ENCODE results near the gene TWNK. TPM values are rescaled to one million over a fixed set of nuclear protein-coding genes. Genes with fewer than 3 reads are reported as not detected.

TWNK gene
- total and polyA plus RNA-seq, 2 donors (not counting 3 experiments of a cell fraction or from before 2014, with no cell fraction given) = 5.6 to 10.9 TPM

DNA sequence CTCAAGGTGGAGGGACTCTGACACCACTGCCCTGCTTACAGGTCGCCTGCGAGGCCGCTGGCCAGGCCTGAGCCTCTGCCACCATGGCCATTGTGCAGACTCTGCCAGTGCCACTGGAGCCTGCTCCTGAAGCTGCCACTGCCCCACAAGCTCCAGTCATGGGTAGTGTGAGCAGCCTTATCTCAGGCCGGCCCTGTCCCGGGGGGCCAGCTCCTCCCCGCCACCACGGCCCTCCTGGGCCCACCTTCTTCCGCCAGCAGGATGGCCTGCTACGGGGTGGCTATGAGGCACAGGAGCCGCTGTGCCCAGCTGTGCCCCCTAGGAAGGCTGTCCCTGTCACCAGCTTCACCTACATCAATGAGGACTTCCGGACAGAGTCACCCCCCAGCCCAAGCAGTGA, 15.1 kb downstream of the TWNK start:
- H3K4me2 ChIP-seq (ENCODE audit: insufficient read depth, low read length) = no peak overlapping the region
- H3K9me1 ChIP-seq (replicated peaks; ENCODE audit: control insufficient read depth, extremely low read depth, insufficient read depth, low read length) = no peaks in the 10 kb centered on the region
- no peaks in the 10 kb centered on the region for H3K9me3 ChIP-seq (replicated peaks; ENCODE audit: control insufficient read depth, insufficient read depth, low read length)
- no peak overlapping the region for H2AFZ ChIP-seq (ENCODE audit: low read depth, low read length)
- no peaks in the 10 kb centered on the region for H3K27me3 ChIP-seq (ENCODE audit: control insufficient read depth in 2 of 2, insufficient read depth in 2 of 2, low read length in 2 of 2)
- intact Hi-C loops (cut with micrococcal nuclease) = no loop called here
- peaks cover 34% of the 10 kb centered on the region for H3K79me2 ChIP-seq (ENCODE audit: control insufficient read depth, insufficient read depth, low read length)
- no peak overlapping the region for H3K9ac ChIP-seq (replicated peaks; ENCODE audit: extremely low read depth, insufficient read depth, low read length)
- no peak for TF ChIP-seq GATA2 (IDR thresholded peaks at IDR 0.05; ENCODE audit: insufficient read depth, insufficient read length, low read depth, low read length)
- no peak for TF ChIP-seq FOS (IDR thresholded peaks at IDR 0.05; ENCODE audit: borderline replicate concordance, insufficient read depth, low read length)
- TF ChIP-seq, protein P1, sequence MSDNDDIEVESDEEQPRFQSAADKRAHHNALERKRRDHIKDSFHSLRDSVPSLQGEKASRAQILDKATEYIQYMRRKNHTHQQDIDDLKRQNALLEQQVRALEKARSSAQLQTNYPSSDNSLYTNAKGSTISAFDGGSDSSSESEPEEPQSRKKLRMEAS (IDR thresholded peaks at IDR 0.05; ENCODE audit: insufficient read depth, insufficient read length) = no peak
- TF ChIP-seq POLR2A (IDR thresholded peaks at IDR 0.05; ENCODE audit: low read depth, low read length) = no peak
- no peak for TF ChIP-seq EZH2 (IDR thresholded peaks at IDR 0.05; ENCODE audit: borderline replicate concordance, low read depth, low read length, severe bottlenecking)
- BruUV-seq (replicated peaks) = no TSS peak
- no peak overlapping the region for H3K4me3 ChIP-seq (replicated peaks in 1 of 3; ENCODE audit: insufficient read depth in 1 of 3, low read depth in 1 of 3, low read length in 3 of 3)
- peaks cover 15 to 33% of the 10 kb centered on the region in 2 experiments for H3K36me3 ChIP-seq (ENCODE audit: control insufficient read depth in 2 of 2, extremely low read depth in 1 of 2, insufficient read depth in 2 of 2, low read length in 2 of 2)
- CTCF ChIA-PET = interaction anchor here (1.6 to 2.9 kb wide), 2 partner anchors 9 to 64 kb away, joined by 3 to 18 read pairs; no protein-coding TSS in a partner anchor
- no peaks in the 10 kb centered on the region for H4K20me1 ChIP-seq (replicated peaks; ENCODE audit: control insufficient read depth, extremely low read depth, insufficient read depth, low read length)
- dilution Hi-C loops (cut with MboI; ENCODE audit: extremely low pct_ligation_motif_present, low sequenced_read_pairs) = no loop called here
- H3K27ac ChIP-seq (ENCODE audit: insufficient read depth, low read depth, low read length) = peak overlapping the region; percentile 40
- DNase-seq (ENCODE audit: low read depth, low spot score) (no peak), FAIRE-seq (no peak)
- peaks cover 28% of the 10 kb centered on the region for H3K4me1 ChIP-seq (ENCODE audit: control insufficient read depth, extremely low read depth, insufficient read depth, low read length)
- POLR2A ChIA-PET = no interaction called here

DNA sequence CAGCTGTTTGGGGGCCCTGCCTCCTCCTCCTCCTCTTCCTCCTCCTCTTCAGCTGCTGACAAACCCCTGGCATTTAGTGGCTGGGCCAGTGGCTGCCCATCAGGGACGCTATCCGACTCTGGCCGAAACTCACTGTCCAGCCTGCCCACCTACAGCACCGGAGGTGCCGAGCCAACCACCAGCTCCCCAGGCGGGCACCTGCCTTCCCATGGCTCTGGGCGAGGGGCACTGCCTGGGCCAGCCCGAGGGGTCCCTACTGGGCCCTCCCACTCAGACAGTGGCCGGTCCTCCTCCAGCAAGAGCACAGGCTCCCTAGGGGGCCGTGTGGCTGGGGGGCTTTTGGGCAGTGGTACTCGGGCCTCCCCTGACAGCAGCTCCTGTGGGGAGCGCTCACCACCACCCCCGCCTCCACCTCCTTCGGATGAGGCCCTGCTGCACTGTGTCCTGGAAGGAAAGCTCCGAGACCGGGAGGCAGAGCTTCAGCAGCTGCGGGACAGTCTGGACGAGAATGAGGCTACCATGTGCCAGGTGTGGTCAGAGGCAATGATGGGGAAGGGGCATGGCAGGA, 16.4 kb downstream of the TWNK start:
- peaks cover 15 to 33% of the 10 kb centered on the region in 2 experiments for H3K36me3 ChIP-seq (ENCODE audit: control insufficient read depth in 2 of 2, extremely low read depth in 1 of 2, insufficient read depth in 2 of 2, low read length in 2 of 2)

More for the DNA sequence above, 16.4 kb downstream of the TWNK start:
- intact Hi-C loops (cut with micrococcal nuclease) = no loop called here
- dilution Hi-C loops (cut with MboI; ENCODE audit: extremely low pct_ligation_motif_present, low sequenced_read_pairs) = no loop called here
- Histone ChIP-seq H4K20me1 (replicated peaks; ENCODE audit: control insufficient read depth, extremely low read depth, insufficient read depth, low read length) (no peaks in the 10 kb centered on the region), H3K4me1 (ENCODE audit: control insufficient read depth, extremely low read depth, insufficient read depth, low read length) (peaks cover 18% of the 10 kb centered on the region), H3K27ac (ENCODE audit: insufficient read depth, low read depth, low read length) (no peak overlapping the region), H3K4me3 (replicated peaks in 1 of 3; ENCODE audit: insufficient read depth in 1 of 3, low read depth in 1 of 3, low read length in 3 of 3) (no peak overlapping the region), H3K9me1 (replicated peaks; ENCODE audit: control insufficient read depth, extremely low read depth, insufficient read depth, low read length) (no peaks in the 10 kb centered on the region), H3K9ac (replicated peaks; ENCODE audit: extremely low read depth, insufficient read depth, low read length) (no peak overlapping the region), H3K9me3 (replicated peaks; ENCODE audit: control insufficient read depth, insufficient read depth, low read length) (no peaks in the 10 kb centered on the region), H3K27me3 (ENCODE audit: control insufficient read depth in 2 of 2, insufficient read depth in 2 of 2, low read length in 2 of 2) (no peaks in the 10 kb centered on the region), H2AFZ (ENCODE audit: low read depth, low read length) (no peak overlapping the region), H3K4me2 (ENCODE audit: insufficient read depth, low read length) (no peak overlapping the region), H3K79me2 (ENCODE audit: control insufficient read depth, insufficient read depth, low read length) (peaks cover 34% of the 10 kb centered on the region)
- DNase-seq (ENCODE audit: low read depth, low spot score) = no peak
- BruUV-seq (replicated peaks) = no TSS peak
- FAIRE-seq = no peak
- TF ChIP-seq, protein P1 (IDR thresholded peaks at IDR 0.05; ENCODE audit: insufficient read depth, insufficient read length) = no peak
- no peak for TF ChIP-seq JUN (IDR thresholded peaks at IDR 0.05; ENCODE audit: borderline replicate concordance, insufficient read depth, insufficient read length, low read depth)
- no peak for TF ChIP-seq POLR2AphosphoS5 (IDR thresholded peaks at IDR 0.05; ENCODE audit: insufficient read depth, low read depth, low read length)
- no peak for TF ChIP-seq EZH2 (IDR thresholded peaks at IDR 0.05; ENCODE audit: borderline replicate concordance, low read depth, low read length, severe bottlenecking)
- TF ChIP-seq, protein P2, sequence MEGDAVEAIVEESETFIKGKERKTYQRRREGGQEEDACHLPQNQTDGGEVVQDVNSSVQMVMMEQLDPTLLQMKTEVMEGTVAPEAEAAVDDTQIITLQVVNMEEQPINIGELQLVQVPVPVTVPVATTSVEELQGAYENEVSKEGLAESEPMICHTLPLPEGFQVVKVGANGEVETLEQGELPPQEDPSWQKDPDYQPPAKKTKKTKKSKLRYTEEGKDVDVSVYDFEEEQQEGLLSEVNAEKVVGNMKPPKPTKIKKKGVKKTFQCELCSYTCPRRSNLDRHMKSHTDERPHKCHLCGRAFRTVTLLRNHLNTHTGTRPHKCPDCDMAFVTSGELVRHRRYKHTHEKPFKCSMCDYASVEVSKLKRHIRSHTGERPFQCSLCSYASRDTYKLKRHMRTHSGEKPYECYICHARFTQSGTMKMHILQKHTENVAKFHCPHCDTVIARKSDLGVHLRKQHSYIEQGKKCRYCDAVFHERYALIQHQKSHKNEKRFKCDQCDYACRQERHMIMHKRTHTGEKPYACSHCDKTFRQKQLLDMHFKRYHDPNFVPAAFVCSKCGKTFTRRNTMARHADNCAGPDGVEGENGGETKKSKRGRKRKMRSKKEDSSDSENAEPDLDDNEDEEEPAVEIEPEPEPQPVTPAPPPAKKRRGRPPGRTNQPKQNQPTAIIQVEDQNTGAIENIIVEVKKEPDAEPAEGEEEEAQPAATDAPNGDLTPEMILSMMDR (IDR thresholded peaks at IDR 0.05; ENCODE audit: extremely low read depth in 1 of 2, insufficient read depth in 1 of 2, low read depth in 1 of 2, low read length in 2 of 2) = no peak
- TF ChIP-seq MYC (IDR thresholded peaks at IDR 0.05; ENCODE audit: low read depth, low read length) = no peak
- TF ChIP-seq GATA2 (IDR thresholded peaks at IDR 0.05; ENCODE audit: insufficient read depth, insufficient read length, low read depth, low read length) = no peak
- TF ChIP-seq POLR2A (IDR thresholded peaks at IDR 0.05; ENCODE audit: low read depth, low read length) = no peak
- no peak for TF ChIP-seq FOS (IDR thresholded peaks at IDR 0.05; ENCODE audit: borderline replicate concordance, insufficient read depth, low read length)
- POLR2A ChIA-PET = no interaction called here
- CTCF ChIA-PET = interaction anchor here (0.9 to 8.8 kb wide), 5 partner anchors 8 to 15 kb away, joined by 3 to 92 read pairs (median 4); no protein-coding TSS in a partner anchor
